ENCODE data around the gene MAD1L1. TPM values are rescaled to one million over a fixed set of nuclear protein-coding genes. Genes with fewer than 3 reads are reported as not detected.

MAD1L1 gene
- total and polyA plus RNA-seq, 5 donors from 2014 or later: 225 to 380 (median 300) TPM

DNA sequence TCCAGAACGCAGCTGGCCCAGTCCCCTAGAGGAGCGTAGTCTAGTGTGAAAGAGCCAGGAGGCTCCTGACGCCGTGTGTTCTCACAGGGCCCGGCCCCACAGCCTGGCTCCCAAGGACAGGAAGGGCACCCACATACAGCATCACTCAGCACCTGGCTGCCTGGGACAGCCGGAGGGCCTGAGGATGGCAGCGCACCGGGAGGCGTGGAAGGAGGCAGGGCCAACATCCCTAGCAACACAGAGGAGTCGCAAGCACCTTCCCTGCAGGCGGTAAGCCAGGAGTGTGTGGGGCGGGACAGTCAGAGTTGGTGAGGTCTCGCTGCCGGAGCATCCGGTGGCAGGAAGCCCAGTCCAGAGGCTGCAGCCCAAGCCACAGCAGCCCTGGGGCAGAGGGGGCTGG, 125.8 kb downstream of the MAD1L1 start:
- H3K4me3 Mint-ChIP-seq: no peak overlapping the region
- ATAC-seq (ENCODE audit: low read depth in 2 of 2) (no peak), DNase-seq (no peak)
- H3K4me3 ChIP-seq (ENCODE audit: low read depth, low read length): no peak overlapping the region
- H3K36me3 Mint-ChIP-seq: peaks cover 14% of the 10 kb centered on the region
- no peaks in the 10 kb centered on the region for H3K36me3 ChIP-seq (ENCODE audit: control insufficient read depth, insufficient read depth, low read length)
- no peaks in the 10 kb centered on the region for H3K27me3 Mint-ChIP-seq
- H3K27ac Mint-ChIP-seq: no peak overlapping the region
- H3K9me3 ChIP-seq (ENCODE audit: control insufficient read depth in 2 of 2, low read length in 2 of 2): no peaks in the 10 kb centered on the region
- H3K27ac ChIP-seq (ENCODE audit: insufficient read depth, low read length, poor library complexity, severe bottlenecking): no peak overlapping the region
- H3K4me1 Mint-ChIP-seq: peaks cover 5 to 30% (median 14%) of the 10 kb centered on the region in 4 donors
- peaks cover 11% of the 10 kb centered on the region for H3K4me1 ChIP-seq (ENCODE audit: control insufficient read depth, insufficient read depth, low read length, poor library complexity, severe bottlenecking)
- peaks cover 0 to 1% (median 0%) of the 10 kb centered on the region in 7 donors for H3K9me3 Mint-ChIP-seq
- H3K27me3 ChIP-seq (ENCODE audit: control insufficient read depth, insufficient read depth, low read length): no peaks in the 10 kb centered on the region

DNA sequence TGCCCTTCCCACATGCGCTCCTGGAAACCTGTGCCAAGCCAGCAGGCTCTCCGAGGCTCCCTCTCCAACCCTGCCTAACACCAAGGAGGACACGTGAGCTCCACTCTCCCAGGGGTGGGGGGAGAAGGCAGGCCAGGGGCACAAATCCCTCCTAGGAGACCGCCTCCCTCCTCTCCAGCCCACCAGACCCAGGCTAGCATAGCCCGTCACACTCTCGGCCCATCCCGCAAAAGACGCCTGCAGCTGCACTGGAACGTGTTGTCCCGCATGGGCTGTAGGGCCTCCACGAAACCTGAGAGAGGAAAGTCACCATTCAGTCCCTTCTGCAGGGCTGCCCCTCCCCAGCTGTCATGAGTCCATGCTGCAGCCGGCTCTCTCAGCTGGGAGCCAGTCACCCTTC, 126.3 kb downstream of the MAD1L1 start:
- H3K4me3 Mint-ChIP-seq: peak overlapping the region in 1 of 4 donors; percentile 71
- H3K27ac Mint-ChIP-seq: no peak overlapping the region
- no peak overlapping the region for H3K27ac ChIP-seq (ENCODE audit: insufficient read depth, low read length, poor library complexity, severe bottlenecking)
- peaks cover 5 to 32% (median 13%) of the 10 kb centered on the region in 4 donors for H3K4me1 Mint-ChIP-seq
- H3K36me3 Mint-ChIP-seq: peaks cover 14% of the 10 kb centered on the region
- ATAC-seq (ENCODE audit: low read depth in 2 of 2) (no peak), DNase-seq (no peak)
- peaks cover 10% of the 10 kb centered on the region for H3K4me1 ChIP-seq (ENCODE audit: control insufficient read depth, insufficient read depth, low read length, poor library complexity, severe bottlenecking)
- H3K36me3 ChIP-seq (ENCODE audit: control insufficient read depth, insufficient read depth, low read length): no peaks in the 10 kb centered on the region
- no peaks in the 10 kb centered on the region for H3K9me3 ChIP-seq (ENCODE audit: control insufficient read depth in 2 of 2, low read length in 2 of 2)
- no peaks in the 10 kb centered on the region for H3K27me3 Mint-ChIP-seq
- no peak overlapping the region for H3K4me3 ChIP-seq (ENCODE audit: low read depth, low read length)
- H3K27me3 ChIP-seq (ENCODE audit: control insufficient read depth, insufficient read depth, low read length): no peaks in the 10 kb centered on the region
- peaks cover 0 to 1% (median 0%) of the 10 kb centered on the region in 7 donors for H3K9me3 Mint-ChIP-seq

- peaks cover 0 to 1% (median 0%) of the 10 kb centered on the region in 7 donors for H3K9me3 Mint-ChIP-seq
- H3K4me3 ChIP-seq (ENCODE audit: low read depth, low read length): no peak overlapping the region
- H3K27ac ChIP-seq (ENCODE audit: insufficient read depth, low read length, poor library complexity, severe bottlenecking): no peak overlapping the region
- H3K36me3 ChIP-seq (ENCODE audit: control insufficient read depth, insufficient read depth, low read length): no peaks in the 10 kb centered on the region
- H3K4me1 ChIP-seq (ENCODE audit: control insufficient read depth, insufficient read depth, low read length, poor library complexity, severe bottlenecking): peaks cover 10% of the 10 kb centered on the region
- H3K9me3 ChIP-seq (ENCODE audit: control insufficient read depth in 2 of 2, low read length in 2 of 2): no peaks in the 10 kb centered on the region
- DNase-seq (no peak), ATAC-seq (ENCODE audit: low read depth in 2 of 2) (no peak)
- no peak overlapping the region for H3K4me3 Mint-ChIP-seq
- H3K27ac Mint-ChIP-seq: no peak overlapping the region
- no peaks in the 10 kb centered on the region for H3K27me3 Mint-ChIP-seq
- H3K36me3 Mint-ChIP-seq: peaks cover 14% of the 10 kb centered on the region
- no peaks in the 10 kb centered on the region for H3K27me3 ChIP-seq (ENCODE audit: control insufficient read depth, insufficient read depth, low read length)
- peaks cover 5 to 29% (median 13%) of the 10 kb centered on the region in 4 donors for H3K4me1 Mint-ChIP-seq
These were observed 126.8 kb downstream of the MAD1L1 start for GRCh38 chr7:2105917-2106316.

GRCh38 chr7:2105280-2105679, 127.5 kb downstream of the MAD1L1 start:
- no peaks in the 10 kb centered on the region for H3K27me3 Mint-ChIP-seq
- ATAC-seq (ENCODE audit: low read depth in 2 of 2): no peak
- no peaks in the 10 kb centered on the region for H3K27me3 ChIP-seq (ENCODE audit: control insufficient read depth, insufficient read depth, low read length)
- H3K4me1 Mint-ChIP-seq: peaks cover 6 to 24% (median 13%) of the 10 kb centered on the region in 4 donors
- no peaks in the 10 kb centered on the region for H3K9me3 ChIP-seq (ENCODE audit: control insufficient read depth in 2 of 2, low read length in 2 of 2)
- peak overlapping the region in 2 of 3 donors; percentile 25 to 56 for H3K27ac Mint-ChIP-seq
- DNase-seq: no peak
- peaks cover 10% of the 10 kb centered on the region for H3K4me1 ChIP-seq (ENCODE audit: control insufficient read depth, insufficient read depth, low read length, poor library complexity, severe bottlenecking)
- H3K36me3 Mint-ChIP-seq: peaks cover 9% of the 10 kb centered on the region
- no peak overlapping the region for H3K4me3 Mint-ChIP-seq
- H3K36me3 ChIP-seq (ENCODE audit: control insufficient read depth, insufficient read depth, low read length): no peaks in the 10 kb centered on the region
- H3K9me3 Mint-ChIP-seq: peaks cover 0 to 1% (median 0%) of the 10 kb centered on the region in 7 donors
- no peak overlapping the region for H3K4me3 ChIP-seq (ENCODE audit: low read depth, low read length)
- no peak overlapping the region for H3K27ac ChIP-seq (ENCODE audit: insufficient read depth, low read length, poor library complexity, severe bottlenecking)

DNA sequence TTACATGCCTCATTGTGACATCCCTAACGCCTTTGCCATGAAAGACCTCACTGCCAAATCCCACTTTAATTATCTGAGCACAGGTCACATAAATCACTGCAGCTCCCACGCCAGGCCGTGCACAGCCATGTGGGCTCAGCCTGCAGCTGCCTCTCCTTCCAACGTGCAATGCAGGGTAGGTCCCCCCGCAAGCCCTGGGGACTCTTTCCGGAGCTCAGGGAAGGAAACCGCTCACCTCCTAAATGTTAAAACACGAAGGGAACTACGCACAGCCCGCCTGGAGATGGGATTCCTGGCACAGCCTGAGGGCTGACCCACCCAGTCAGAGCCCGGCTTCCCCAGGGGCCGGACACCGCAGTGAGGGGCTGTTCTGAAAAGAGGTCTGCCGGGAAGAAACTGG, 128.0 kb downstream of the MAD1L1 start:
- peaks cover 7% of the 10 kb centered on the region for H3K36me3 Mint-ChIP-seq
- peaks cover 15% of the 10 kb centered on the region for H3K4me1 ChIP-seq (ENCODE audit: control insufficient read depth, insufficient read depth, low read length, poor library complexity, severe bottlenecking)
- H3K27me3 ChIP-seq (ENCODE audit: control insufficient read depth, insufficient read depth, low read length): no peaks in the 10 kb centered on the region
- H3K4me3 ChIP-seq (ENCODE audit: low read depth, low read length): no peak overlapping the region
- no peaks in the 10 kb centered on the region for H3K27me3 Mint-ChIP-seq
- H3K4me3 Mint-ChIP-seq: peak overlapping the region in 2 of 4 donors; percentile 52 to 80
- peaks cover 0 to 1% (median 0%) of the 10 kb centered on the region in 7 donors for H3K9me3 Mint-ChIP-seq
- no peak overlapping the region for H3K27ac Mint-ChIP-seq
- no peak for DNase-seq
- H3K4me1 Mint-ChIP-seq: peaks cover 12 to 26% (median 16%) of the 10 kb centered on the region in 4 donors
- H3K36me3 ChIP-seq (ENCODE audit: control insufficient read depth, insufficient read depth, low read length): no peaks in the 10 kb centered on the region
- H3K9me3 ChIP-seq (ENCODE audit: control insufficient read depth in 2 of 2, low read length in 2 of 2): no peaks in the 10 kb centered on the region
- H3K27ac ChIP-seq (ENCODE audit: insufficient read depth, low read length, poor library complexity, severe bottlenecking): no peak overlapping the region
- no peak for ATAC-seq (ENCODE audit: low read depth in 2 of 2)

- no peak overlapping the region for H3K27ac ChIP-seq (ENCODE audit: insufficient read depth, low read length, poor library complexity, severe bottlenecking)
- no peaks in the 10 kb centered on the region for H3K27me3 Mint-ChIP-seq
- peak overlapping the region in 2 of 4 donors; percentile 52 to 80 for H3K4me3 Mint-ChIP-seq
- DNase-seq (peak; percentile 34 to 80 (median 40)), ATAC-seq (ENCODE audit: low read depth in 2 of 2) (peak; percentile 52 to 68)
- H3K27ac Mint-ChIP-seq: peak overlapping the region; percentile 20 to 60 (median 35)
- peaks cover 16 to 31% (median 20%) of the 10 kb centered on the region in 4 donors for H3K4me1 Mint-ChIP-seq
- peaks cover 0 to 1% (median 0%) of the 10 kb centered on the region in 7 donors for H3K9me3 Mint-ChIP-seq
- H3K36me3 Mint-ChIP-seq: peaks cover 7% of the 10 kb centered on the region
- H3K27me3 ChIP-seq (ENCODE audit: control insufficient read depth, insufficient read depth, low read length): no peaks in the 10 kb centered on the region
- peaks cover 20% of the 10 kb centered on the region for H3K4me1 ChIP-seq (ENCODE audit: control insufficient read depth, insufficient read depth, low read length, poor library complexity, severe bottlenecking)
- no peak overlapping the region for H3K4me3 ChIP-seq (ENCODE audit: low read depth, low read length)
- no peaks in the 10 kb centered on the region for H3K9me3 ChIP-seq (ENCODE audit: control insufficient read depth in 2 of 2, low read length in 2 of 2)
- H3K36me3 ChIP-seq (ENCODE audit: control insufficient read depth, insufficient read depth, low read length): no peaks in the 10 kb centered on the region
These were observed 128.5 kb downstream of the MAD1L1 start for GRCh38 chr7:2104107-2104710.

- Mint-ChIP-seq H3K36me3 (peaks cover 7% of the 10 kb centered on the region), H3K27ac (peak overlapping the region in 2 of 3 donors; percentile 59 to 60), H3K27me3 (no peaks in the 10 kb centered on the region), H3K4me3 (no peak overlapping the region), H3K9me3 (peaks cover 0 to 1% (median 0%) of the 10 kb centered on the region in 7 donors), H3K4me1 (peaks cover 16 to 40% (median 21%) of the 10 kb centered on the region in 4 donors)
- Histone ChIP-seq H3K9me3 (ENCODE audit: control insufficient read depth in 2 of 2, low read length in 2 of 2) (no peaks in the 10 kb centered on the region), H3K27ac (ENCODE audit: insufficient read depth, low read length, poor library complexity, severe bottlenecking) (no peak overlapping the region), H3K4me3 (ENCODE audit: low read depth, low read length) (no peak overlapping the region), H3K4me1 (ENCODE audit: control insufficient read depth, insufficient read depth, low read length, poor library complexity, severe bottlenecking) (peaks cover 29% of the 10 kb centered on the region), H3K27me3 (ENCODE audit: control insufficient read depth, insufficient read depth, low read length) (no peaks in the 10 kb centered on the region), H3K36me3 (ENCODE audit: control insufficient read depth, insufficient read depth, low read length) (no peaks in the 10 kb centered on the region)
- no peak for DNase-seq
- no peak for ATAC-seq (ENCODE audit: low read depth in 2 of 2)
These were observed 129.5 kb downstream of the MAD1L1 start for GRCh38 chr7:2103071-2103898.
